MM.1S (cell line): Measurements from ENCODE around the gene CD7.

ENCODE experiments used
- EZH2 ChIP-seq: fragments of 300-600 bp; sonication (generic); optimal IDR thresholded peaks from 2 replicates; pipeline ENCODE3; 2017; ENCODE audit warnings: low read depth, mild to moderate bottlenecking, antibody characterized with exemption, low read length, mixed read lengths
- TF ChIP-seq, protein P1 (sequence below): fragments of 300-600 bp; sonication (generic); IDR thresholded peaks from 2 replicates; pipeline ENCODE4 v1.5.1; 2016; ENCODE audit warnings: antibody characterized with exemption, low read length, mixed read lengths

GRCh38 chr17:82269138-82269881 lies 48.1 kb downstream of the CD7 start:
- TF ChIP-seq, protein P1, sequence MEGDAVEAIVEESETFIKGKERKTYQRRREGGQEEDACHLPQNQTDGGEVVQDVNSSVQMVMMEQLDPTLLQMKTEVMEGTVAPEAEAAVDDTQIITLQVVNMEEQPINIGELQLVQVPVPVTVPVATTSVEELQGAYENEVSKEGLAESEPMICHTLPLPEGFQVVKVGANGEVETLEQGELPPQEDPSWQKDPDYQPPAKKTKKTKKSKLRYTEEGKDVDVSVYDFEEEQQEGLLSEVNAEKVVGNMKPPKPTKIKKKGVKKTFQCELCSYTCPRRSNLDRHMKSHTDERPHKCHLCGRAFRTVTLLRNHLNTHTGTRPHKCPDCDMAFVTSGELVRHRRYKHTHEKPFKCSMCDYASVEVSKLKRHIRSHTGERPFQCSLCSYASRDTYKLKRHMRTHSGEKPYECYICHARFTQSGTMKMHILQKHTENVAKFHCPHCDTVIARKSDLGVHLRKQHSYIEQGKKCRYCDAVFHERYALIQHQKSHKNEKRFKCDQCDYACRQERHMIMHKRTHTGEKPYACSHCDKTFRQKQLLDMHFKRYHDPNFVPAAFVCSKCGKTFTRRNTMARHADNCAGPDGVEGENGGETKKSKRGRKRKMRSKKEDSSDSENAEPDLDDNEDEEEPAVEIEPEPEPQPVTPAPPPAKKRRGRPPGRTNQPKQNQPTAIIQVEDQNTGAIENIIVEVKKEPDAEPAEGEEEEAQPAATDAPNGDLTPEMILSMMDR = no peak
- no peak for TF ChIP-seq EZH2
